ENCODE data around the gene GCH1.
A peak's percentile ranks its signal among the peaks of the same experiment; 100 is the strongest.

GCH1 gene, protein sequence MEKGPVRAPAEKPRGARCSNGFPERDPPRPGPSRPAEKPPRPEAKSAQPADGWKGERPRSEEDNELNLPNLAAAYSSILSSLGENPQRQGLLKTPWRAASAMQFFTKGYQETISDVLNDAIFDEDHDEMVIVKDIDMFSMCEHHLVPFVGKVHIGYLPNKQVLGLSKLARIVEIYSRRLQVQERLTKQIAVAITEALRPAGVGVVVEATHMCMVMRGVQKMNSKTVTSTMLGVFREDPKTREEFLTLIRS

DNA sequence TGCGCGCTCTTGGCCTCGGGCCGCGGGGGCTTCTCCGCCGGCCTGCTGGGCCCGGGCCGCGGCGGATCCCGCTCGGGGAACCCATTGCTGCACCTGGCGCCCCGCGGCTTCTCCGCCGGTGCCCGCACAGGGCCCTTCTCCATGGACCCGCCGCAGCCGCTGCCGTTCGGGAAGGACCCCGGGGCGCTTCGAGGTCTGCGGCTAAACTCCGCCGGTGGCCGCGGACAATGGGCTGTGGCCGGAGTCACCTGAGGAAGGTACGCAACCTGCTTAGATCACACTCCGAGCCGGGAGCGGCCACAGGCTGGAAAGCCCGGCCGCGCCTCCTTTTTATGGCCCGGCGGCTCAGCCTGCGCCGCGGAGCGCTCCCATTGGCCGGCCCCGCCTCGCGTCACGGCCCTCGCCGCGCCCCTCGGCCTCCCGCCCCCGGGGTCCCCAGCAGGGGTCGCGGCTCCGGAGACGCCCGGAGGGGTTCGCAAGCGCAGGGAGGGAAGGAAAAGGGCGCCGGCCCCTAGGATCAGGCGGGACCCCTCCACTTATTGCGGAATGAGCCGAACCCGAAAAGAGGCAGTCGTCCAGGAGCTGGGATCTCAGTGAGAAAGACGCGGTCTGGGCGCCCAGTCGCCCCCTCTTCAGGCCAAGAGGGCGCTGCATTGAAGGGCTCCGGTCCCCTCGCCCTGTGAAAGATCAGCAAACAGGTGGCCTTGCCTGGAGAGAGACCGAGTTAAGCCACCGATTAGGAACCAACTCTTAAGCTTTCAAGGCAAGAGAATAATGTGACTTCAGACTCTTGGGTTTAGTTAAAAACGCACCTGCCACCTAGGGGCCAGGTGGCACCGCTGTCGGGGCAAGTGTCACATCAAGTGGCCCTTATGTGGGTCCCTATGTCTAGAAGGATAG is at the start of gene GCH1:
Gene GCH1, minus strand, starts transcription at position 306 of the 900 bp plus-strand sequence. Its CDS starts 163 bp downstream, at position 143.
- TF ChIP-seq, protein P1, sequence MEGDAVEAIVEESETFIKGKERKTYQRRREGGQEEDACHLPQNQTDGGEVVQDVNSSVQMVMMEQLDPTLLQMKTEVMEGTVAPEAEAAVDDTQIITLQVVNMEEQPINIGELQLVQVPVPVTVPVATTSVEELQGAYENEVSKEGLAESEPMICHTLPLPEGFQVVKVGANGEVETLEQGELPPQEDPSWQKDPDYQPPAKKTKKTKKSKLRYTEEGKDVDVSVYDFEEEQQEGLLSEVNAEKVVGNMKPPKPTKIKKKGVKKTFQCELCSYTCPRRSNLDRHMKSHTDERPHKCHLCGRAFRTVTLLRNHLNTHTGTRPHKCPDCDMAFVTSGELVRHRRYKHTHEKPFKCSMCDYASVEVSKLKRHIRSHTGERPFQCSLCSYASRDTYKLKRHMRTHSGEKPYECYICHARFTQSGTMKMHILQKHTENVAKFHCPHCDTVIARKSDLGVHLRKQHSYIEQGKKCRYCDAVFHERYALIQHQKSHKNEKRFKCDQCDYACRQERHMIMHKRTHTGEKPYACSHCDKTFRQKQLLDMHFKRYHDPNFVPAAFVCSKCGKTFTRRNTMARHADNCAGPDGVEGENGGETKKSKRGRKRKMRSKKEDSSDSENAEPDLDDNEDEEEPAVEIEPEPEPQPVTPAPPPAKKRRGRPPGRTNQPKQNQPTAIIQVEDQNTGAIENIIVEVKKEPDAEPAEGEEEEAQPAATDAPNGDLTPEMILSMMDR (IDR thresholded peaks at IDR 0.05; ENCODE audit: control insufficient read depth, insufficient read depth, low read depth, low read length, missing control alignments), result peak; percentile 32
- peak within 1 kb of the TSS; percentile 82 for H3K4me3 ChIP-seq (ENCODE audit: control insufficient read depth, low read depth, low read length)
- DNase-seq (ENCODE audit: low read depth), result no peak

DNA sequence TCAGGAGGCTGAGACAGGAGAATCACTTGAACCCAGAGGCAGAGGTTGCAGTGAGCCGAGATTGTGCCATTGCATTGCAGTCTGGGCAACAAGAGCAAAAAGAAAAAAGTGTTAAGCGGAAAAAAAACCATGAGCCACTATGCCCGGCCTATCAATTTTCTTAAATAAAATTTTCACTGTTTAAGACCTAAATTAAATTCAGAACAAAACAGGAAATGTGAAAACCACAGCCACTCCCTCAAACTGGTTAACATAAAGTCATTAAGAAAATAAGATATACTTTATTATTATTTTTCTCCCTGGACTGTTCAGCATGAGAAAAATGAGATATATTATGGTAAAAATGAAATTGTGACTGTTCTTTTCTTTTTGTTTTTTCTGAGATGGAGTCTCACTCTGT is 44.6 kb upstream of the GCH1 start:
- no peak overlapping the region for H3K4me3 ChIP-seq (ENCODE audit: control insufficient read depth, low read depth, low read length)
- TF ChIP-seq, protein P1 (IDR thresholded peaks at IDR 0.05; ENCODE audit: control insufficient read depth, insufficient read depth, low read depth, low read length, missing control alignments), result no peak
- no peak for DNase-seq (ENCODE audit: low read depth)

DNA sequence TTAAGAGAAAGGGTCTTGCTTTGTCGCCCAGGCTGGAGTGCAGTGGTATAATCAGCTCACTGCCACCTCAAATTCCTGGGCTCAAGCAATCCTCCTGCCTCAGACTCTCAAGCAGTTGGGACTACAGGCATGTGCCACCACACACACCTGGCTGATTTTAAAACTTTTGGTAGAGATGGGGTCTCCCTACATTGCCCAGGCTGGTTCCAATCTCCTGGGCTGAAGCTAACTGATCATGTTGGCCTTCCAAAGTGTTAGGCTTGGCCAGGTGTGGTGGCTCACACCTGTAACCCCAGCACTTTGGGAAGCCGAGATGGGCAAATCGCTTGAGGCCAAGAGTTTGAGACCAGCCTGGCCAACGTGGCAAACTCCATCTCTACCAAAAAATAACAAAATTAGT is 43.9 kb upstream of the GCH1 start:
- TF ChIP-seq, protein P1 (IDR thresholded peaks at IDR 0.05; ENCODE audit: control insufficient read depth, insufficient read depth, low read depth, low read length, missing control alignments), result no peak
- H3K4me3 ChIP-seq (ENCODE audit: control insufficient read depth, low read depth, low read length), result no peak overlapping the region
- no peak for DNase-seq (ENCODE audit: low read depth)

DNA sequence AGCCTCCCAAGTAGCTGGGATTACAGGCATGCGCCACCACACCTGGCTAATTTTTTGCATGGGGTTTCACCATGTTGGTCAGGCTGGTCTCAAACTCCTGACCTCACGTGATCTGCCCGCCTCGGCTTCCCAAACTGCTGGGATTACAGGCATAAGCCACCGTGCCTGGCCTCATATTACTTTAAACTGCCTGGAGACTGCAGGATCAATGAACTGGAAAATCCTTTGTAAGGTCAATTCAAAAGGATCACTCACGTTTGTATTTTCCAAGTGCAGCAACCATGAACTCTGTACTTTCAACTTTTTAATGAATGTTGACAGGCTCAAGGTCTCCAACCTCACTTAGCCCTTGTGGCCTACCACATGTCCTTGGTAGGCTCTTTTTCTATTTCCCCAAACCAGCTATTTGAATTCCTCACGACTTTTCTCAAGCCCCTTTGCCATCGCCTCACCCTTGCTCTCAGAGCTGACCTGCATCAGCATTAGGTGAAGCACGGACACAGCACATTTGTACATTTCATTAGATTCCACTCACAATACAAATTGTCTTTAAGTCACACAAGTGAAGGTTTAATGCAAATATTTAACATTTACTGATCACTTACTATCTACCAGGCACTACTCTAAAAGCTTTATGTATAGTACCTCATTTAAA is 42.2 kb upstream of the GCH1 start:
- TF ChIP-seq, protein P1 (IDR thresholded peaks at IDR 0.05; ENCODE audit: control insufficient read depth, insufficient read depth, low read depth, low read length, missing control alignments), result no peak
- no peak for DNase-seq (ENCODE audit: low read depth)
- H3K4me3 ChIP-seq (ENCODE audit: control insufficient read depth, low read depth, low read length), result no peak overlapping the region

DNA sequence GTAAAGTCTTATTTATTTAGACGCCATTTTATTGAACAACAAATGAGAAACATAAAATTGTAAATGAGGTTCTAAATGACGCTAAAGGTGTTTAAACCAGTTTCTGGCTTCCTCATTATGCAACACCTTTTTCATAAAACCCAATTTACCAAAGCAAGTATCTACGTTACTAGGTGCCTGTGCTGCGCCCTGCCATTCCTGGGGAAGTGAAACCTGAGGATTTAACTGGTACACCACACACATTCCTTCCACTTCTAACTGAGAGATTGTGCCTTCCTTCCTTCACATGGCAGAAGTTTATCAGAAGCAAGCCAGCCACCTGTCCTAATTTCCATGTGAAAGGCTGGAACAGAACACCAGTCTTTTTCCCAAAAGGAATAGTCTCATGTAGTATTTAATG is 40.3 kb upstream of the GCH1 start:
- TF ChIP-seq, protein P1 (IDR thresholded peaks at IDR 0.05; ENCODE audit: control insufficient read depth, insufficient read depth, low read depth, low read length, missing control alignments), result no peak
- no peak for DNase-seq (ENCODE audit: low read depth)
- no peak overlapping the region for H3K4me3 ChIP-seq (ENCODE audit: control insufficient read depth, low read depth, low read length)

DNA sequence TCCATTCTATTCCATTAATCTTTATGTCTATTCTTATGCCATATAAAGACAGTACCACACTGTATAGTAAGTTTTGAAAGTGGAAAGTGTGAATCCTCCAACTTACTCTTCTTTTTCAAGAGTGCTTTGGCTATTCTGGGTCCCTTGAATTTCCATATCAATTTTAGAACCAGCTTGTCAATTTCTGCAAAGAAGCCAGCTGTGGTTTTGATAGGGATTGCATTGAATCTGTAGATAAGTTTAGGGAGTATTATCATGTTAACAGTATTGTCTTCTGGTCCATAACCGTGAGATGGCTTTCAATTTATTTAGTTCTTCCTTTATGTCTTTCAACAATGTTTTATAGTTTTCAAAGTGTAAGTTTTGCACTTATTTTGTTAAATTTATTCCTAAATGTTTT is 34.2 kb upstream of the GCH1 start:
- TF ChIP-seq, protein P1 (IDR thresholded peaks at IDR 0.05; ENCODE audit: control insufficient read depth, insufficient read depth, low read depth, low read length, missing control alignments), result no peak
- no peak for DNase-seq (ENCODE audit: low read depth)
- H3K4me3 ChIP-seq (ENCODE audit: control insufficient read depth, low read depth, low read length), result no peak overlapping the region

All from AG09309 (cell line).